Measurements from ENCODE around the gene ZC3H13.

The ZC3H13 gene

DNA sequence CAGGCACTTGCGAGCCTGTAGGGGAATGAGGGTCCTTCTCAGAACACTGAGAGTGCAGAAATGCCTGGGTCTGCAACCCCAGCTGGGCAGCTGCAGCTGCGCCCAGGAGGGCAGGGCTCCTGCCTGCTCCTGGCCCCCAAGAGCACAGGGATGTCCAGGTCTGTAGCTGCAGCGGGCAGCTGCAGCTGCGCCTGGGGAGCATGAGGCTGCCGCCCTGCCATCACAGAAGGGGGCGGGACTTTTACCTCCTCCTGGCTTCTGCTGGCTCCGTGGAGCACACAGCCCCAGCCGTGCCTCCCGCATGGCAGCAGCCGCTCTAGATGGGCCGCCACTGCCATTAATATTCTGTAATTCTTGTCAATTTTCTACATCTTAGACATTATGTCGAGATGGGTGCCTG is 34.4 kb upstream of the ZC3H13 start:
- H3K27me3 ChIP-seq (ENCODE audit: insufficient read depth, low read length, poor library complexity) = no peaks in the 10 kb centered on the region
- no peaks in the 10 kb centered on the region for H3K4me1 ChIP-seq (ENCODE audit: control insufficient read depth, low read depth, low read length)
- H3K23ac ChIP-seq (ENCODE audit: low read length) = no peak overlapping the region
- no peak overlapping the region for H3K4me2 ChIP-seq (ENCODE audit: low read length)
- no peak overlapping the region for H3K56ac ChIP-seq (ENCODE audit: low read length)
- no peak overlapping the region for H3K4me3 ChIP-seq (ENCODE audit: low read length)
- no peak overlapping the region for H2BK15ac ChIP-seq (replicated peaks; ENCODE audit: low read depth)
- H3K36me3 ChIP-seq (ENCODE audit: control insufficient read depth, insufficient read depth, low read length) = no peaks in the 10 kb centered on the region
- H3K27ac ChIP-seq (ENCODE audit: low read depth, low read length) = no peak overlapping the region
- H3K4ac ChIP-seq (ENCODE audit: low read depth, low read length) = no peak overlapping the region
- no peak overlapping the region for H4K5ac ChIP-seq (ENCODE audit: low read length)
- no peak overlapping the region for H2BK120ac ChIP-seq (ENCODE audit: low read depth, low read length)
- no peak overlapping the region for H2AK5ac ChIP-seq (ENCODE audit: low read length)
- no peaks in the 10 kb centered on the region for H3K79me2 ChIP-seq (ENCODE audit: control insufficient read depth, insufficient read depth, low read length)
- no peaks in the 10 kb centered on the region for H3K79me1 ChIP-seq (ENCODE audit: low read length)
- no peak overlapping the region for H4K8ac ChIP-seq (ENCODE audit: low read depth, low read length)
- H3K18ac ChIP-seq (ENCODE audit: low read length) = no peak overlapping the region
- no peak overlapping the region for H2BK5ac ChIP-seq (ENCODE audit: low read length)
- H3K9ac ChIP-seq (ENCODE audit: low read length) = no peak overlapping the region
- DNase-seq = no peak
- WGBS (ENCODE audit: extremely low coverage, insufficient coverage, low lambda C conversion rate) = no CpG with 5 or more reads among the region's 12 CpGs

DNA sequence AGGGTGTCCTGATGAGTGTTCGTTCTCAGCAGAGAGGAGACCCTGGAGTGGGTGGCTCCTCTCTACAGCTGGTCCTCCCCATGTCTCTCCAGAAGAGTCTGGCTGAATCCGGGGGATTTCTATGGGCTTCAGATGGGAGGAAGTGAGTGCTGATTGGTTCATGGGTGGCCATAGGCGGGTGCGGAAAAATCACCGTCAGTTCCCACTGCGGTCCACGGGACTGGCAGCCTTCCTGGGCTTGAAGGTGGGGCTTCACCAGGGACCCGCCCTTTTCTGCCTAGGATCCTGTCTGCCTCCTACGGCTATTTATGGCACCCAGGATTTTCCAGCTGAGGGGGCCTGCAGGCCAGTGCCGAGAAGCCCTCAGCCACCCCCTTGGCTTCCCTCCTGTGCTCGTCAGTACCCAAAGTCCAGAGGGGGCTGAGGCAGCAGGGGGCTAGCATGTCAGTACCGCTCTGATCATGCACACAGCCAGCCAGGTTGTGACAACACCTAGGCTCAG is 33.9 kb upstream of the ZC3H13 start:
- H3K27me3 ChIP-seq (ENCODE audit: insufficient read depth, low read length, poor library complexity) = no peaks in the 10 kb centered on the region
- no peak overlapping the region for H2AK5ac ChIP-seq (ENCODE audit: low read length)
- H3K4me1 ChIP-seq (ENCODE audit: control insufficient read depth, low read depth, low read length) = no peaks in the 10 kb centered on the region
- no peak overlapping the region for H3K4me3 ChIP-seq (ENCODE audit: low read length)
- no peak overlapping the region for H3K9ac ChIP-seq (ENCODE audit: low read length)
- no peaks in the 10 kb centered on the region for H3K79me2 ChIP-seq (ENCODE audit: control insufficient read depth, insufficient read depth, low read length)
- WGBS (ENCODE audit: extremely low coverage, insufficient coverage, low lambda C conversion rate) = no CpG with 5 or more reads among the region's 12 CpGs
- no peak overlapping the region for H2BK120ac ChIP-seq (ENCODE audit: low read depth, low read length)
- H4K5ac ChIP-seq (ENCODE audit: low read length) = no peak overlapping the region
- H3K27ac ChIP-seq (ENCODE audit: low read depth, low read length) = no peak overlapping the region
- H3K56ac ChIP-seq (ENCODE audit: low read length) = no peak overlapping the region
- no peak overlapping the region for H2BK5ac ChIP-seq (ENCODE audit: low read length)
- no peak overlapping the region for H2BK15ac ChIP-seq (replicated peaks; ENCODE audit: low read depth)
- H3K4me2 ChIP-seq (ENCODE audit: low read length) = no peak overlapping the region
- H4K8ac ChIP-seq (ENCODE audit: low read depth, low read length) = no peak overlapping the region
- no peak for DNase-seq
- H3K79me1 ChIP-seq (ENCODE audit: low read length) = no peaks in the 10 kb centered on the region
- H3K18ac ChIP-seq (ENCODE audit: low read length) = no peak overlapping the region
- H3K4ac ChIP-seq (ENCODE audit: low read depth, low read length) = no peak overlapping the region
- H3K36me3 ChIP-seq (ENCODE audit: control insufficient read depth, insufficient read depth, low read length) = no peaks in the 10 kb centered on the region
- H3K23ac ChIP-seq (ENCODE audit: low read length) = no peak overlapping the region

DNA sequence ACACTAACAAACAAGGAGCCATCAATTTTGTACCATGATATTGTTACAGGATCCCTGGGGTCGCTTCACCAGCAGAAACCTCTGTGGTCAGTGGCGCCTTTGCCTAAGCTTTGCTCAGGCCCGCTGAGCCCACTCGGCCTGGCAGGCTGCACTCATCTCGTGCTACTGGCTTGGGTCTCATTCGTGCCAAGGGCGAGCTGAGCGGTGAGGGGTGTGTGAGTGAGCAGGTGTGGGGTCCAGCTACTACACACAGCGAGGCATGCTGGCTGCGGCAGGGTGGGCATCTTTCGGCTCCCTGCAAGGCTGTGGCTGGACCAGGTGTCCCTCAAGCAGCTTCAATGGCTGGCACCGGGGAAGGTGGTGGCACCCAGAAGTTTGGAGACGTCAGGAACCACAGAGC is 33.2 kb upstream of the ZC3H13 start:
- no peak for DNase-seq
- Histone ChIP-seq H3K4me3 (ENCODE audit: low read length) (no peak overlapping the region), H2AK5ac (ENCODE audit: low read length) (no peak overlapping the region), H3K36me3 (ENCODE audit: control insufficient read depth, insufficient read depth, low read length) (no peaks in the 10 kb centered on the region), H3K79me1 (ENCODE audit: low read length) (no peaks in the 10 kb centered on the region), H3K23ac (ENCODE audit: low read length) (no peak overlapping the region), H4K8ac (ENCODE audit: low read depth, low read length) (no peak overlapping the region), H4K5ac (ENCODE audit: low read length) (no peak overlapping the region), H3K27me3 (ENCODE audit: insufficient read depth, low read length, poor library complexity) (no peaks in the 10 kb centered on the region), H3K27ac (ENCODE audit: low read depth, low read length) (no peak overlapping the region), H2BK15ac (replicated peaks; ENCODE audit: low read depth) (no peak overlapping the region), H3K56ac (ENCODE audit: low read length) (no peak overlapping the region), H2BK120ac (ENCODE audit: low read depth, low read length) (no peak overlapping the region), H3K9ac (ENCODE audit: low read length) (no peak overlapping the region), H3K79me2 (ENCODE audit: control insufficient read depth, insufficient read depth, low read length) (no peaks in the 10 kb centered on the region), H3K4me2 (ENCODE audit: low read length) (no peak overlapping the region), H3K18ac (ENCODE audit: low read length) (no peak overlapping the region), H3K4ac (ENCODE audit: low read depth, low read length) (no peak overlapping the region), H3K4me1 (ENCODE audit: control insufficient read depth, low read depth, low read length) (no peaks in the 10 kb centered on the region), H2BK5ac (ENCODE audit: low read length) (no peak overlapping the region)
- WGBS (ENCODE audit: extremely low coverage, insufficient coverage, low lambda C conversion rate) = no CpG with 5 or more reads among the region's 13 CpGs

DNA sequence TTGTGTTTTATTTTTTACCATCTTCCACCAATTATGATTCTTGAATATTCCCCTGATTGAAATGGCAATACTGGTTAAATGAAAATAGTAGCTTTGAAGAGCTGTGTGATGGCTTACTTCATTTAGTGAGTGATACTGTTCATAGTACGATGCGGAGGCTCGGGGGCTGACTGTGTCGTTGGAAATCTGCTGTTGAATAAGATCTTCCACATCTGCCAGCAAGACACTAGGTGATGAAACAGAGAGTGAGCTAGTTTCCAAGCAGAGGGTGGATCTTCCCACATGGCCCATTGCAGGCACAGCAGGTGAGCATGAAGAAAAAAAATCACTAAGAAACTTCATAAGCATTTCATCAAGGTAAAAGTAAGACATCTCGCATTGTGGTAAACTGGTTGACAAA is 29.8 kb upstream of the ZC3H13 start:
- DNase-seq = no peak
- no peak overlapping the region for H3K4ac ChIP-seq (ENCODE audit: low read depth, low read length)
- no peak overlapping the region for H3K27ac ChIP-seq (ENCODE audit: low read depth, low read length)
- no peaks in the 10 kb centered on the region for H3K4me1 ChIP-seq (ENCODE audit: control insufficient read depth, low read depth, low read length)
- H3K9ac ChIP-seq (ENCODE audit: low read length) = no peak overlapping the region
- H3K4me2 ChIP-seq (ENCODE audit: low read length) = no peak overlapping the region
- no peaks in the 10 kb centered on the region for H3K36me3 ChIP-seq (ENCODE audit: control insufficient read depth, insufficient read depth, low read length)
- no peak overlapping the region for H2AK5ac ChIP-seq (ENCODE audit: low read length)
- WGBS (ENCODE audit: extremely low coverage, insufficient coverage, low lambda C conversion rate) = no CpG with 5 or more reads among the region's 5 CpGs
- no peak overlapping the region for H3K18ac ChIP-seq (ENCODE audit: low read length)
- H3K79me2 ChIP-seq (ENCODE audit: control insufficient read depth, insufficient read depth, low read length) = no peaks in the 10 kb centered on the region
- H3K56ac ChIP-seq (ENCODE audit: low read length) = no peak overlapping the region
- H4K8ac ChIP-seq (ENCODE audit: low read depth, low read length) = no peak overlapping the region
- no peak overlapping the region for H3K23ac ChIP-seq (ENCODE audit: low read length)
- H3K4me3 ChIP-seq (ENCODE audit: low read length) = no peak overlapping the region
- no peak overlapping the region for H2BK120ac ChIP-seq (ENCODE audit: low read depth, low read length)
- H2BK5ac ChIP-seq (ENCODE audit: low read length) = no peak overlapping the region
- H3K27me3 ChIP-seq (ENCODE audit: insufficient read depth, low read length, poor library complexity) = no peaks in the 10 kb centered on the region
- H3K79me1 ChIP-seq (ENCODE audit: low read length) = no peaks in the 10 kb centered on the region
- H4K5ac ChIP-seq (ENCODE audit: low read length) = no peak overlapping the region
- H2BK15ac ChIP-seq (replicated peaks; ENCODE audit: low read depth) = no peak overlapping the region

DNA sequence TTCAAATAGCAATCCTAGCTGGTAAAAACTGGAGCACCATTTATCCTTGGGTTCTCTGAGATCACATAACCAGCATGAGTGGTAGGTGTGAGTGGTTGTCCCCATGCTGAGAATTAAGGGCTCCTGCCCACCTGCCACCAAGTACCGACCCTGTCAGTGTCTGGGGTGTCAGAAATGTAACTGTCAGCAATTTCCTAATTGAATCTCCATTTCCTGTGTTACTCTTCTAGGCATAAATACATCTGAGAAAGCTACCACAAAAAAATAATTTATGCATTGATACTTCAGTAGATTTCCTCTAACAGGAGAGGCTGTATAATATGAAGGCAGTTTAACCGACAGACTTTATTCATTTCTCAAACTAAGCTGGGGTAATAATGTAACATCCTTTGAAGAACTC is 27.2 kb upstream of the ZC3H13 start:
- Histone ChIP-seq H3K79me1 (ENCODE audit: low read length) (no peaks in the 10 kb centered on the region), H2BK5ac (ENCODE audit: low read length) (no peak overlapping the region), H3K36me3 (ENCODE audit: control insufficient read depth, insufficient read depth, low read length) (no peaks in the 10 kb centered on the region), H3K4me1 (ENCODE audit: control insufficient read depth, low read depth, low read length) (no peaks in the 10 kb centered on the region), H3K18ac (ENCODE audit: low read length) (no peak overlapping the region), H3K27me3 (ENCODE audit: insufficient read depth, low read length, poor library complexity) (no peaks in the 10 kb centered on the region), H3K27ac (ENCODE audit: low read depth, low read length) (no peak overlapping the region), H3K4me3 (ENCODE audit: low read length) (no peak overlapping the region), H4K8ac (ENCODE audit: low read depth, low read length) (no peak overlapping the region), H3K4me2 (ENCODE audit: low read length) (no peak overlapping the region), H3K56ac (ENCODE audit: low read length) (no peak overlapping the region), H2AK5ac (ENCODE audit: low read length) (no peak overlapping the region), H3K4ac (ENCODE audit: low read depth, low read length) (no peak overlapping the region), H3K23ac (ENCODE audit: low read length) (no peak overlapping the region), H4K5ac (ENCODE audit: low read length) (no peak overlapping the region), H3K9ac (ENCODE audit: low read length) (no peak overlapping the region), H2BK120ac (ENCODE audit: low read depth, low read length) (no peak overlapping the region), H2BK15ac (replicated peaks; ENCODE audit: low read depth) (no peak overlapping the region), H3K79me2 (ENCODE audit: control insufficient read depth, insufficient read depth, low read length) (no peaks in the 10 kb centered on the region)
- DNase-seq = no peak
- WGBS (ENCODE audit: extremely low coverage, insufficient coverage, low lambda C conversion rate) = no CpG with 5 or more reads among the region's 2 CpGs

DNA sequence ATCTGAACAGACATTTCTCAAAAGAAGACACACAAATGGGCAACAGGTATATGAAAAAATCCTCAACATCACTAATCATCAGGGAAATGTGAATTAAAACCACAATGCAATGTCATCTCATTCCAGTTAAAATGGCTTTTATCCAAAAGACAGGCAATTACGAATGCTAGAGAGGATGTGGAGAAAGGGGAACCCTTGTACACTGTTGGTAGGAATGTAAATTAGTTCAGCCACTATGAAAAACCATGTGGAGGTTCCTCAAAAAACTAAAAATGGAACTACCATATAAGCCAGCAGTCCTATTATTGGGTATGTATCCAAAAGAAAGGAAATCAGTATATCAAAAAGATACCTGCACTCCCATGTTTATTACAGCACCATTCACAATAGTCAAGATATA is 24.7 kb upstream of the ZC3H13 start:
- H3K18ac ChIP-seq (ENCODE audit: low read length) = no peak overlapping the region
- H3K27me3 ChIP-seq (ENCODE audit: insufficient read depth, low read length, poor library complexity) = no peaks in the 10 kb centered on the region
- no peak overlapping the region for H3K4me2 ChIP-seq (ENCODE audit: low read length)
- H4K8ac ChIP-seq (ENCODE audit: low read depth, low read length) = no peak overlapping the region
- no peak overlapping the region for H2BK120ac ChIP-seq (ENCODE audit: low read depth, low read length)
- no peaks in the 10 kb centered on the region for H3K4me1 ChIP-seq (ENCODE audit: control insufficient read depth, low read depth, low read length)
- H3K79me1 ChIP-seq (ENCODE audit: low read length) = no peaks in the 10 kb centered on the region
- H2BK5ac ChIP-seq (ENCODE audit: low read length) = no peak overlapping the region
- H2AK5ac ChIP-seq (ENCODE audit: low read length) = no peak overlapping the region
- no peaks in the 10 kb centered on the region for H3K79me2 ChIP-seq (ENCODE audit: control insufficient read depth, insufficient read depth, low read length)
- H2BK15ac ChIP-seq (replicated peaks; ENCODE audit: low read depth) = no peak overlapping the region
- no peak overlapping the region for H3K4me3 ChIP-seq (ENCODE audit: low read length)
- no peak overlapping the region for H3K9ac ChIP-seq (ENCODE audit: low read length)
- H3K23ac ChIP-seq (ENCODE audit: low read length) = no peak overlapping the region
- no peak overlapping the region for H3K4ac ChIP-seq (ENCODE audit: low read depth, low read length)
- H4K5ac ChIP-seq (ENCODE audit: low read length) = no peak overlapping the region
- H3K27ac ChIP-seq (ENCODE audit: low read depth, low read length) = no peak overlapping the region
- DNase-seq = no peak
- no peak overlapping the region for H3K56ac ChIP-seq (ENCODE audit: low read length)
- H3K36me3 ChIP-seq (ENCODE audit: control insufficient read depth, insufficient read depth, low read length) = no peaks in the 10 kb centered on the region
- no CpG with 5 or more reads among the region's 1 CpG for WGBS (ENCODE audit: extremely low coverage, insufficient coverage, low lambda C conversion rate)
